ENCODE results near the gene BNC2.
"Not testable (repeated sequence)": the region's sequence is repeated elsewhere in the genome, so short reads cannot be mapped to it uniquely, and the experiment has no call there.

BNC2 gene

GRCh38 chr9:16501141-16501540, 369.3 kb downstream of the BNC2 start:
- no peak for DNase-seq (ENCODE audit: low read depth)

- no peak for DNase-seq (ENCODE audit: low read depth)
These were observed 370.1 kb downstream of the BNC2 start for GRCh38 chr9:16500386-16500785.

- DNase-seq (ENCODE audit: low read depth), result no peak
These were observed 370.6 kb downstream of the BNC2 start for GRCh38 chr9:16499892-16500291.

GRCh38 chr9:16496908-16497307, 373.6 kb downstream of the BNC2 start:
- DNase-seq (ENCODE audit: low read depth), result no peak

- no peak for DNase-seq (ENCODE audit: low read depth)
These were observed 382.6 kb downstream of the BNC2 start for GRCh38 chr9:16487915-16488314.

- no peak for DNase-seq (ENCODE audit: low read depth)
These were observed 384.7 kb downstream of the BNC2 start for GRCh38 chr9:16485575-16486321.

GRCh38 chr9:16485160-16485559, 385.3 kb downstream of the BNC2 start:
- no peak for DNase-seq (ENCODE audit: low read depth)

- DNase-seq (ENCODE audit: low read depth), result no peak
These were observed 385.7 kb downstream of the BNC2 start for GRCh38 chr9:16484744-16485143.

GRCh38 chr9:16484180-16484579, 386.3 kb downstream of the BNC2 start:
- no peak for DNase-seq (ENCODE audit: low read depth)

- no peak for DNase-seq (ENCODE audit: low read depth)
These were observed 387.7 kb downstream of the BNC2 start for GRCh38 chr9:16482764-16483163.

- DNase-seq (ENCODE audit: low read depth), result not testable (repeated sequence)
These were observed 389.9 kb downstream of the BNC2 start for GRCh38 chr9:16480584-16480983.

- no peak for DNase-seq (ENCODE audit: low read depth)
These were observed 394.5 kb downstream of the BNC2 start for GRCh38 chr9:16475996-16476395.

- DNase-seq (ENCODE audit: low read depth), result no peak
These were observed 395.2 kb downstream of the BNC2 start for GRCh38 chr9:16475257-16475656.

GRCh38 chr9:16469184-16469583, 401.3 kb downstream of the BNC2 start:
- DNase-seq (ENCODE audit: low read depth), result no peak

GRCh38 chr9:16461851-16462250, 408.6 kb downstream of the BNC2 start:
- no peak for DNase-seq (ENCODE audit: low read depth)

- no peak for DNase-seq (ENCODE audit: low read depth)
These were observed 409.2 kb downstream of the BNC2 start for GRCh38 chr9:16461137-16461840.

- DNase-seq (ENCODE audit: low read depth), result no peak
These were observed 409.8 kb downstream of the BNC2 start for GRCh38 chr9:16460696-16461095.

GRCh38 chr9:16459421-16460148, 410.9 kb downstream of the BNC2 start:
- no peak for DNase-seq (ENCODE audit: low read depth)

GRCh38 chr9:16458696-16459420, 411.6 kb downstream of the BNC2 start:
- no peak for DNase-seq (ENCODE audit: low read depth)

- DNase-seq (ENCODE audit: low read depth), result no peak
These were observed 414.6 kb downstream of the BNC2 start for GRCh38 chr9:16455842-16456241.

- DNase-seq (ENCODE audit: low read depth), result no peak
These were observed 417.1 kb downstream of the BNC2 start for GRCh38 chr9:16453390-16453789.

GRCh38 chr9:16450578-16450977, 419.9 kb downstream of the BNC2 start:
- DNase-seq (ENCODE audit: low read depth), result no peak
